ENCODE measurements around the gene FN3K.
"Not testable (repeated sequence)": the region's sequence is repeated elsewhere in the genome, so short reads cannot be mapped to it uniquely, and the experiment has no call there.

The FN3K gene

DNA sequence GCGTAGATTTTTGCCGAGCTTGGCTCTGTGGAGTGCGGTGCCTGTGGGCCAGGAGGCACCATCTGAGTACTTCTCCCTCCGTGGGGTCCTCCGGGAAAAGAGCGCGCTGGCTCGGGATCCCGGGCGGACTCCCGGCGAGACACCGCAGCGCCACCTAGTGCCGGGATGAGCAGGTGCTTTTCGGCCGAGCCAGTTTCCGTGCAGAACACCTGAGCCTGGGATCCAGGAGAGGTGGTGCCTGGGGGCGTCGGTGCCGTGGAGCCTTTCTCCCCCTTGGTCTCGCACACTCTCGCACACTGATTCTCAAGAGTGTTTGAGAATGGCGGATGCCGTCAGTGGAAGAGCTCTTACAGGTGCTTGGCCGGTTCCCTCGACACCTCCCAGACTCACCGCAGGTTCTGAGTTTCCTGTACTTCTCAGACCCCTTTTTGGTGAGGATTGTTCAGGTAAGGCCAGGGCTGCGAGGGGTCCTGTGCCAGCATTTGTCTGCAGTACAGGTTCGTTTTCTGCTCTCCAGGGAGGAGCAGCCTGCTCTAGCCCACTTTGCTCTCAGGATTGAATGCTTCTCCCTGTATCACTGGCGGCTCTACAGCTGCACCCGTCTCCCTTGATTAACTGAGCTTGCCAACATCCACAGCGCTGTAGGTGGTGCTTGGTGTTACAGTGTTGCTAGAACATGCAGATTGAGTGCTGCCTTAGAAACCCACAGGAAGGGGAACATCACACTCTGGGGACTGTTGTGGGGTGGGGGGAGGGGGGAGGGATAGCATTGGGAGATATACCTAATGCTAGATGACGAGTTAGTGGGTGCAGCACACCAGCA, 39.8 kb downstream of the FN3K start:
- DNase-seq, result peak; percentile 37

DNA sequence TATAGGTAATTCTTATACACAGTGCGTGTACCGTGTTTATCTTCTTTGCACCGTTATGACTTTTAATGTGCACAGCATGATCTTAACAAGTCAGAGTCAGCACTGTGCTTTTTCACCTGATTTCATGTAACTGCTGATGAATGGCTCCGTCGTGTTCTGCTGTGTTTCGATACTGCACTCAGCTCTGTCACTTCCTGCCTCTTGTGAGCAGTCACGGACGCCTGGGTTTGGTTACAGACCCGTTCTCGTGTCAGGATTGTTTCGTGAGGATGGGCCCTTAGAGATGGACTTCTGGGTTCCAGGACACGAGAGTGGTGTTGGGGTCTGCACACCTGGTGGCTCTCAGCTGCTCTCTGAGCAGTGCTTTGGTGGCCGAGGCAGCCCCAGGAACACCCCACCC, 41.0 kb downstream of the FN3K start:
- DNase-seq, result no peak

DNA sequence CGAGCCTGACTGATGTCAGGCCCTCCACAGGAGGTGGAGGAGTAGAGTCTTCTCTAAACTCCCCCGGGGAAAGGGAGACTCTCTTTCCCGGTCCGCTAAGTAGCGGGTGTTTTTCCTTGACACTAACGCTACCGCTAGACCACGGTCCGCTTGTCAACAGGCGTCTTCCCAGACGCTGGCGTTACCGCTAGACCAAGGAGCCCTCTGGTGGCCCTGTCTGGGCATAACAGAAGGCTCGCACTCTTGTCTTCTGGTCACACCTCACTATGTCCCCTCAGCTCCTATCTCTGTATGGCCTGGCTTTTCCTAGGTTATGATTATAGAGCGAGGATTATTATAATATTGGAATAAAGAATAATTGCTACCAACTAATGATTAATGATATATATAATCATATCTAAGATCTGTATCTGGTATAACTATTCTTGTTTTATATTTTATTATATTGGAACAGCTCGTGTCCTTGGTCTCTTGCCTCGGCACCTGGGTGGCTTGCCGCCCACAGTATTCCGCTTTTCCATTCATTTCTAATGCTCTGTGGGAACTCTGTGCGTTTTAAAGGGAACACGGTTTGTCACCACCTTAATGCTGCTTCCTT, 42.5 kb downstream of the FN3K start:
- DNase-seq, result not testable (repeated sequence)

DNA sequence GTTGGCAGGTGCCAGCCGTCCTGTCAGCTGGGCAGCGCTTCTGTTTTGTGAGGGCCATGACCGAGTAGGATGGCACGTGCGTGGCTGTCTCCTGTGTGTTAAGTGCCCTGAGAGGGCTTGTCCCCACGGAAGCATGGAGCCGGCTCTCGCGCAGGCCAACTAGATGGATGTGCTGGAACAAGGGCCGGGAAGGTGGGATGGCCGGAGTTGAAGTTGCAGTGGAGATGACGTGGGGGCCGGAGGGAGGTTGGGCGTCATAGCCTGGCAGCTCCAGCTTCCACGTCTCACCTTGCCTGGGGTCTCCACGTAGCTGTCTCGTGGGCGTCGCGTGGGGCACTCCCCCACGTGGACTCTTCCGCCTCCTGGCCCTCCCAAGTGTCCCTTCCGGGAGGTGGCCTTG, 44.1 kb downstream of the FN3K start:
- no peak for DNase-seq

DNA sequence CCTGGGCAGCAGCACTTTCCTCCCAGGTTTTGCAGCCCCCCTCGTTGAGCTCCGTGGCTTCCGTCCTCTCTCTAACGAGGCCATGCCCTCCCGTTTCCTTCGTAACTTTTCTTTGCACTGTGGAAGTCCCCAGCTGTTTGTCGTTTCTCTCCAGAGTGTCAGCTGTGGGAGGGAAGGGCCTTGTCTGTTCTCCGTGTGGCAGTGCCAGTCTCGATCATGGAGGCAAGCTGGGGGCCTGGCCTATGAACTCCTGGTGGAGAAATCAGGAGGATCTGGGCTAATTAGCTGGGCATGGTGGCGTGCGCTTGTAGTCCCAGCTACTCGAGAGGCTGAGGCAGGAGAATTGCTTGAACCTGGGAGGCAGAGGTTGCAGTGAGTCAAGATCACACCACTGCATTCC, 44.8 kb downstream of the FN3K start:
- no peak for DNase-seq

DNA sequence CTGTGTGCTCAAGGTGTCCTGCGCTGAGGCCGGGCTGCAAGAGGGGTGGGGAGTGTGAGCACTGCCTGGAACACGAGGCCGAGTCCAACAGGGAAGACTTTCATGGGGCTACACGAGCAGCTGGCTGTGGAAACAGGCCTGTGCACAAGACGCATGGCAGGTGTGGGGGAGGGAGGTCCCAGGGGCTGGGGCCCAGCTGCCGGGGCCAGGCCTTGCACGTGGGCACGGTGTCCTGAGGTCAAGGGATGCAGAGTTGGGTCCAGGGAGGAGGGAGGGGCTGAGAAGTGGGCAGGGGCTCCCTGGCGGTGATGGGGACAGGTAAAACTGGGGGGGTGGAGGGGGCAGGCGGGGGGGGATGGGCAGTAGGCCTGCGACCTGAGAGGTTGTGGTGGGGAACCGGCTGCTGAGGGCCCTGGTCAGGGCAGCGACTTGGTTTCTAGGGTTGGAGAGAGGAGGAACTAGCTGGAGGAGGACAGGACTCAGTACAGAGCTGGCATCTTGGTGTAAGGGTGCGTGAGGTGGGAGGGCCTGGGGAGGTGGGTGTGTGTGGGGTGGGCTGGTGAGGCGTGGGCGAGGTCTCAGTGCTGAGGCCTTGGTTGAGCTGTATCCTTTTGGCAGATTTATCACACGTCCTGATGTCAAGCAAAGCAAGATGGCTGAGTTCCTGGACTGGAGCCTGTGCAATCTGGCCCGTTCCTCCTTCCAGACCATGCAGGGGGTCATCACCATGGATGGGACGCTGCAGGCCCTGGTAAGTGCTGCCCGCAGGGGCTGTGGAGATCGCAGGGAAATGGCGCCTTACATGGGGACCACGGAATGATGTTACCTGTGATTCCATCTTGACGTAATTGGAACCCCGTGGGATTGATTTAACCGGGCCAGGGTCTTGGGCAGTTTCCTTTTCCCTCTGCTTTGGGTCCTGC, 45.8 kb downstream of the FN3K start:
- DNase-seq, result no peak

DNA sequence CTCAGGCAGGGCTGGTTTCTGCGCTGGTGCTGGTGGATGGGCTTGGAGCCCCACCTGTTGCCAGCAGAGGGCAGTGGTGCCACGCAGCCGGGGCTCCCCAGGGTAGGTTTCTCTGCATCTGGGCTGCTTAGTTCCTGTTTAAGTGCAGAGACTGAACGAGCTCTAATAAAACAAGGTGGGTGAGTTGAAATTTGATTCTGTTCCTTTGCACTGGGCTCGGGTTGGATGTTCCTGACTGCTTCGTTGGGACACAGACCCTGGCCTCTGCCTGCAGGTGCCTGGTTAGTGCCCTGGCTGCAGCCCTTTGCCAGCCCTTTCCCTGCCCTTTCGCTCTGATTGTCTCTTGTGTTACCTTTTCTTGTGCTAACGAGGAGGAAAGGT, 46.5 kb downstream of the FN3K start:
- DNase-seq, result peak; percentile 72

DNA sequence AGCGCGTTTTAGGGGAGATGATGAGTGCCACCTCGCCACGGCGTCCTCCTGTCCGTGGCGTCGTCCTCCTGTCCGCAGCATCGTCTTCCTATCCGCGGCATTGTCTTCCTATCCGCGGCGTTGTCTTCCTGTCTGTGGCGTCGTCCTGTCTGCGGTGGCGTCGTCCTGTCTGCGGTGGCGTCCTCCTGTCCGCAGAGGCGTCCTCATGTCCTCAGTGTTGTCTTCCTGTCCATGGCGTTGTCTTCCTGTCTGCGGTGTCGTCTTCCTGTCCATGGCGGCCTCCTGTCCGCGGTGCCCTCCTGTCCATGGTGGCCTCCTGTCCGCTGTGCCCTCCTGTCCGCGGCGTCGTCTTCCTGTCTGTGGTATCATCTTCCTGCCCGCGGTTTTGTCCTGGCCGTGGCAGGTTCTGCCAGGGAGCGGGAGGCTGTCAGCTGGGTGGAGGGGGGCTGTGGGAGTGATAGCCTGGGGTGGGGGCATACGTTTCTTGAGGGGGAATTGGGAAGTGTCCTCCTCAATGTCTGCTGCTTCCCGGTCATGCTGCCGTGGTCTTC, 47.3 kb downstream of the FN3K start:
- no peak for DNase-seq

DNA sequence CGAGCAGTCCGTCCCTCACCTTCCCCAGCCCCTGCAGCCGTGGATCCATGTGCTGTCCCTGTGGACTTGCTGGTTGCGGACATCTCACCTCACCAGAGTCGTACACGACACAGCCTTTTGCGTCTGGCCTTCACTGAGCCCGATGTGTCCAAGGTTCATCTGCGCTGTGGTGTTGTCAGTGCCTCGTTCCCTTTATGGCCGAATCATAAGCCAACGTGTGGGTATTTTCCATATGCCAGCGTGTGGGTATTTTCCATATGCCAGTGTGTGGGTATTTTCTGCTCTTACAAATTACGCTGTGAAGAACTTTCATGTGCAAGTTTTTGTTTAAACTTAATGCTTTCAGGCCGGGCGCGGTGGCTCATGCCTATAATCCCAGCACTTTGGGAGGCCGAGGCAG, 48.1 kb downstream of the FN3K start:
- no peak for DNase-seq

DNA sequence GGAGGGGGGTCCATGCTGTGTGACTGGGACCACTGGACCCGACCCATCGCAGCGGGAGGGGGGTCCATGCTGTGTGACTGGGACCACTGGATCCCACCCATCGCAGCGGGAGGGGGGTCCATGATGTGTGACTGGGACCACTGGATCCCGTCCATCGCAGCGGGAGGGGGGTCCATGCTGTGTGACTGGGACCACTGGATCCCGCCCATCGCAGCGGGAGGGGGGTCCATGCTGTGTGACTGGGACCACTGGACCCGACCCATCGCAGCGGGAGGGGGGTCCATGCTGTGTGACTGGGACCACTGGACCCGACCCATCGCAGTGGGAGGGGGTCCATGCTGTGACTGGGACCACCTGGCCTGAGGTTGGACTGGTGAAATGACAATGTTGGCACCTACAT, 50.2 kb downstream of the FN3K start:
- DNase-seq, result not testable (repeated sequence)

DNA sequence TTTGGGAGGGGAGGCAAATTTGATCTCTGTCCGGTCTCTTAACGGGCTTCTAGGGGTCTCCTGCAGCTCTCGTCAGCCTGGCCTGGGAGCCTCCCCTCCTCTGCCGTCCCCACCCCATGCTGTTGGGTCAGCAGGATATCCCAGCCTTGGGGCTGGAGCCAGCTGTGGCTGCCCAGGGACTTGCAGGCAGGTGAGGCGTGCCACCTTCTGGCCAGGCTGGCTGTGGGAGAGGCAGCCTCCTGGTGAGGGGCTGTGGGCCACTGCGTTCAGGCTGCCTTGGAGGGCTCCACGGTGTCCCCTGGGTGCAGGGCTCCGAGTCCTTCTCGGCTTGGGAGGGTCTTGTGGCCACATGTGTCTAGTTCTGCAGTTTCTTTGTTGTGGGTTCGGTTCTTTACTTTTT, 51.0 kb downstream of the FN3K start:
- no peak for DNase-seq

DNA sequence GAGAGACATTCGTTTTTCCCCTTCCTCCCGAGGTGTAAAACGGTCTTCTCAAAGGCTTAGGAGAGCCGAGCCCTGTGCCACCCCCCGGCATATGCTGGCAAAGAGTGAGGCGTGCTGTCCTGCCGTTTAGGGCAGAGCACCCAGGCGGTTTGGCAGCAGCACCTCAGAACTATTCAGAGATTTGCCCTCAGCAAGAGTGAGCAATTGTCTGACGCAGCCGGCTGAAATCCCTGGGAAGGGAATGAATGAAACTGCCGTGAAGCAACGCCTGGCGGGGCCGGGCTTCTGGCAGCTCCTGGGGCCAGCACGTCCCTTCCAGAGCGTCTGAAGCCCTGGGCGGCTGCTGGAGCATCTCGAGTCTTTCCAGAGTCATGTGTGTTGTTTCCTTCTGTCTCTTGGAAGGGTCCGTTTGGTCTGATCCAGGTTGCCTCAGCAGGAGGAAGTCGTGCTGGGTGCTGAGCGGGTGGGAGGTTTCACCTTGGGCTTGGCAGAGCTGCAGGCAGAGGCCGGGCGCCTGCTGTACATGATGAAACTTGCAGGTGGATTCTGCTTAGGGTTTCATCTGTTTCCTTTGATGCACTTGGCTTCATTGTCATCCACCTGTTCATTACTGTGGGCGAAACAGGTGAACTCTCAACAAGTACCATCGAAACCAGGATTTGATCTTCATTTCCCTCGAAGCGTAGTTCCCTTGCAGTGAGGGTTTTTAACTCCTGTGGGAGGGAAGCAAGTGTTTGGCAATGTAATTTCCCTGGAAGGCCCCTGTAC, 51.9 kb downstream of the FN3K start:
- DNase-seq, result peak; percentile 37

DNA sequence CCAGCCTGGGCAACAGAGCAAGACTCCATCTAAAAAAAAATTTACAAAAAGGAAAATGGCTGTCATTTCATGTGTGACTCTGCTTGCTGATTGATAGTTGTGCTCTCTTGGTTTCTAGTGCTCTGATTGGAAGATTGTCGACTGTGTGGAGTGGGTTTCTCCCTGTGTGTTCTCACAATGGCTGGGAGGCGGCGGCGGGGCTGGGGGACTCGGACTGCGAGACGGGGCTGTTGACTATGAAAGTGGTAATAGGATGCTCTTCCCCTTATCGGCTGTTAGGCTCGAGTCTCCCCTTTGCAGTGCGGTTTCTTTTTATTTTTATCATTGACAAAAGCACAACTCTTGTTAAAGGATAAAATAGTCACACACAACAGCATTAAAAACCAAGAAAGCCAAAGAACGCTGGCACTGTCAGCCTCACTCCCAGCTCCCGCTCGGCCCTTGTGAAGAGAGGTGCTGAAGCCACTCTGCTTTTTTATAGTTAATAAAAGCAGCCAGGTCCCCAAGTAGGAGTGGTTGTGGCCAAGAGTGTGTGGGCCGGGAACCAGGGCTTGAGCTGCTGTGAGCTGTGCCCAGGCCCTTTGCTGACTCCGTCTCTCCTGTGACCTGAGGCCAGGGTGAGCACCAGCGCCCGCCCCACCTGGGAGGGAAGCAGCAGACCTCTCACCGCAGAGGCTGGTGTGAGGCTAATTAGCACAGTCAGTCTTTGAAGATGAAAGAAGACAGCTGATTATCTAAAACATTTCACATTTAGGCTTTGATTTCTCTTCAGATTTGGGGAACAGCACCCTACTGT, 53.0 kb downstream of the FN3K start:
- no peak for DNase-seq

DNA sequence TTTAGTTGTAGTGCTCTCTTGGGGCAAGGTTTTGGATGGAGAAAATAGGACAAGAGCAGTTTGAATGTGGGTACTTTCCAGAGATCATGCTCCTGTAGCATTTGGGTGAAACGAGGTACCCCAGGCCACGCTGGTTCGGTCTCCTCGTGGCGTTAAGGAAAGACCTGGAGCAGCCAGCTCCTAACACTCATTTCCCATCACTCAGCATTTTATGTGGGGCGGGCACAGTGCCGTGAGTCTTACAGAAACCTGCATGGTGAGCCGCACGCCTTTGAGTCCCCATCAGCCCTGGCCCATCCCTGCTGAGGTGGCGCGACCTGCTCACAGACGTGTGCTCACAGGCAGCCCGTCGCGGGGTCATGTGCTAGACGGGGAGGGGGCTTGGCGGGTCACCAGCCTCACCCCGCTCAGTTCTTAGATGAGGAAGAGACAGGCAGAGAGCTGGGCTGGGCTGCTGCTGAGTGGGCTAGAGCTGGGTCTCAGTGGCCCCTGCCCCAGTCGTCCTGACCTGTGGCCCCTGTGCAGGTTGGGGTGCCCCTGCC, 53.7 kb downstream of the FN3K start:
- DNase-seq, result no peak

DNA sequence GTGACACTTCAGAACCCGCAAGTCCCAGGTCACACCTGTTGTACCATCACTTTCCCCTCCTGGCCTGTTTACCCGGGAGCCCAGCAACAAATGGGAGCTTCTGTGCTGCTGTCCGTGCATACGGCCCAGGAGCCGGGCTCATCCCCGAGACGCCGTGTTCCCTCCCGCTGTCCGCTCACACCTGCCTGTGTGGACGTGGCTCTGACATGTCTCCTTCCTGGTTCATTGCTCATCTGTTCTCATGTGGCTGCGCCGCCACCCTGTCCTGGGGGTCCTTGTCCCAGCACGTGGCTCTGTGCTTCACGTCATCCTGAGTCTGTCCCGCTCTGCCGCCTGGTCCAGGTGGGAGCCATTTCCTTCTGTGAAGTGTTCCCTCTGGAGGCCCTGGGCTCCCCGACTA, 54.4 kb downstream of the FN3K start:
- DNase-seq, result no peak

DNA sequence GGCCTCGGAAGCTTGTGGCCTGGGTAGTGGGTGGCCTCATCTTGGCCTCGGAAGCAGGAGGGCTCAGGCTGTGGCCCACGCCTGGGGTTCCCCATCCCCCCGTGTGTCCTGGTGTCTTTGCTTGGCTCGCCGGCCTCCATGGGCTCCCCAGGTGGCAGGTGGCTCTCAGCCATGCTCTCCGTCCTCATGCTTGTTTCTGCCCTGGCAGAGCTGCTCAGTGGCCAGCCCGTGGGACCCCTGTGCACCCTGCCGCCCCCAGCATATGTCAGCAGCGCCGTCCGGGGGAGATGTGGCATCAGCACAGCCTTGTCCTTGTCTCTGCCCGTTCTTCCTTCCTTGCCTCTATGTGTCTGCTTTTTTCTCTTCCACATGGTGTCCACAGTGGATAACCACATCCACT, 55.0 kb downstream of the FN3K start:
- no peak for DNase-seq

DNA sequence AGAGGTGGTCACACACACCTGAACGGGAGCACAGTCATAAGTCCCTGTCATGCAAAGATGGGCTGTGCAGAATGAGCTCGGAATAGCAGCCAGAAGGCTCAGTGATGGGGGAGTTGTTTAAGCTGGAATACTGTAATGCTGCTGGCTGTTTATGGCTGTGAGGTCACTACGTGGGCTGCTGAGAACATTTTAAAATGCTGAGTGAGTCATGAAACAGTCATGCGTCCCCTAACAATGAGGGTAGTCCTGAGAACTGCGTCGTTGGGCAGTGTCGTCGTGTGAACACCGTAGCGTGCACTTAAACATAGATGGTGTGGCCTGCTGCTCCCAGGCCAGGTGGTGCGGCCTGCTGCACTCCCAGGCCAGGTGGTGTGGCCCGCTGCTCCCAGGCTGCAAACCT, 56.1 kb downstream of the FN3K start:
- no peak for DNase-seq

DNA sequence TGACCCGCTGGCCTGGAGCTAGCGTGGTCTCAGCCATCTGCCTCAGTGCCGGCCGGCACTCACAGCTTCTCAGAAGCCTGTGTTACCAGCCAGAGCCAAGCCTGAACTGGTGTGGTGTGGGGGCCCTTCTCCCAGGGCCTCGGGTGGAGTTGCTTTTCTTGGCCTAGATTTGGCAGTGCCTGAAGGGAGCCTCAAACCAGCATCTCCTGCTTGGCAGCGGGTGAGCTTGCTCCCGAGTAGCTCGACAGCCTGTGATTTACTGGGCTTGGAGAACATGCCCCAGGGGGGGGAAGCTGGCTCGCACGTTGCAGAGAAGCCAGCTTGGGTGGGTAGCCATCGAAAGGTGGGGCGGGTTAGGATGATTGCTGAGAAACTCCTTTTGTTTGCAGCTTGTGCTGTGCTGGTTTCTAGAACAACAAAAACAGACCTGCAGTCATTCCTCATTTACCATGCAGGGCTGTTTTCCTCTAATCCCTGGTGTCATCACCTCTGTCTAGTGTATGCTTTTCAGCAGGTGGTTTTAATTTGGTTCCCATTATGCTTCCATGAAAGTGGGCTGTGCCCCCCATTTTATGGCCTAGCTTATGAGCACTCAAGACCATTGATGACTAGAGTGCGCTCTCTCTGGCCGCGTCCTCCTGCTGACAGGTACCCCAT, 58.7 kb downstream of the FN3K start:
- DNase-seq, result no peak

DNA sequence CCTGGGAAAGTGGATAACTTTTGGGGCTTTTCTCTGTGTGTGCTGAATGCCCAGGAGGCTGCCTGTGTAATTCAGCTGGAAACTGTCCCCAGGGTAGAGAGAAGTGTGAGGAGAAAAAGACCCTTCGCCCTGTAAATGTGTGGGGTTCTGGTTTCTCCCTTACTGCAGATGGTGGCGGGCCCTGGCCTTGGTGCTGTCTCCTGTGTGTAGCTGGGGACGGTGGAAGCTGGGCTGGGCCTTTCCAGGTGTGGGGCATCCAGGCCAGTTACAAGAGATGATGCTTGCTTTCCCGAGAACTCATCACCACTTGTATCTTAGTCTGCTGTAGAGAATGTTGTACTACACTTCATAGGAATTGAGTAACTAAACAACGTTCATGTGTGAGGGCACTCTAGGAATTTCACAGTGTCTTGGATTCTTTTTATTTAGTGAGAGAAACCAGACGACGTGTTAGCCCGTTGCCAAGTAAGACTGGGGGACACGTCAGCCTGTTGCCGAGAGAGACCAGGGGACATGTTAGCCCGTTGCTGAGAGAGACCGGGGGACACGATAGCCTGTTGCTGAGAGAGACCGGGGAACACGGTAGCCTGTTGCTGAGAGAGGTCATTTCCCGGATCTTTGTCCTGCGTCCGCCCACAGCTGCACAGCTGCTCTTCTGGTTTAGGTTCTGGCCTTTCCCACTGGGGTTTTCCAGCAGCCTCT, 59.5 kb downstream of the FN3K start:
- no peak for DNase-seq

DNA sequence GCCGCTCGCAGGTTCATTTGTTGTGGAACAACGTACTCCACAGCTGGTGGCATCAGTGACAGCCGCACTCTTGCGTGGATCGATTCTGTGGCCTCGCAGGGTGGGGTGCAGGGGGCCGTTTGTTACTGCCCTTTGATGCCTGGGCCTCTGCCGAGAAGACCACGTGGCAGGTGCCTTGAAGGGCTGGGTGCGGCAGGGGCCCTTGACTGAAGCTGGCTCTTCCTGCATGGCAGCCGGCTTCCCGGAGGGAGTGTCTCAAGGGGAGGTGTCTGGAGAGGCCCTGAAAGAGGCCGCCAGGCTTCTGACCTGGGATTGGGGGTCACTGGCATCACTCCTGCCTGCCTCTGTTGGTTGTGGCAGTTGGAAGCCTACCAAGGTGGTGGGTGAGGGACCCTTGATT, 60.2 kb downstream of the FN3K start:
- no peak for DNase-seq
